SJCRH30 (cell line): ENCODE data around the gene CEBPG. TPM values are rescaled to one million over a fixed set of nuclear protein-coding genes. Genes with fewer than 3 reads are reported as not detected.

ENCODE experiments used
- DNase-seq, 2 experiments: peaks; one replicate each; pipeline ENCODE4 v3.0.0-alpha.2; 2015 to 2020
- H3K27ac ChIP-seq: fragments of 250-450 bp; sonication (Bioruptor Pico); 2 replicates; pipeline ENCODE4 v1.5.1; 2020; ENCODE audit warnings: mild to moderate bottlenecking, moderate library complexity
- H3K27me3 ChIP-seq: fragments of 250-450 bp; sonication (Bioruptor Pico); 2 replicates; pipeline ENCODE4 v1.5.1; 2020; ENCODE audit warnings: mild to moderate bottlenecking, moderate library complexity
- H3K36me3 ChIP-seq: fragments of 250-450 bp; sonication (Bioruptor Pico); 2 replicates; pipeline ENCODE4 v1.5.1; 2020; ENCODE audit warnings: mild to moderate bottlenecking, moderate library complexity
- H3K4me1 ChIP-seq: fragments of 250-450 bp; sonication (Bioruptor Pico); 2 replicates; pipeline ENCODE4 v1.5.1; 2020; ENCODE audit warnings: mild to moderate bottlenecking, moderate library complexity
- H3K4me3 ChIP-seq: fragments of 250-450 bp; sonication (Bioruptor Pico); 2 replicates; pipeline ENCODE4 v1.5.1; 2020; ENCODE audit warnings: mild to moderate bottlenecking, moderate library complexity
- H3K9me3 ChIP-seq: fragments of 250-450 bp; sonication (Bioruptor Pico); replicated peaks from 2 replicates; pipeline ENCODE4 v1.5.1; 2020; ENCODE audit warnings: mild to moderate bottlenecking, moderate library complexity
- total RNA-seq: library from RNA; depleted of rRNA; stranded (reverse); fragments of >200 nt; shearing (Covaris generic); gene quantifications from 2 replicates; pipeline ENCODE4 v1.2.3, GENCODE V29; 2014

CEBPG gene
- total RNA-seq, 1 experiment from 2014 or later: 36.6 TPM

DNA sequence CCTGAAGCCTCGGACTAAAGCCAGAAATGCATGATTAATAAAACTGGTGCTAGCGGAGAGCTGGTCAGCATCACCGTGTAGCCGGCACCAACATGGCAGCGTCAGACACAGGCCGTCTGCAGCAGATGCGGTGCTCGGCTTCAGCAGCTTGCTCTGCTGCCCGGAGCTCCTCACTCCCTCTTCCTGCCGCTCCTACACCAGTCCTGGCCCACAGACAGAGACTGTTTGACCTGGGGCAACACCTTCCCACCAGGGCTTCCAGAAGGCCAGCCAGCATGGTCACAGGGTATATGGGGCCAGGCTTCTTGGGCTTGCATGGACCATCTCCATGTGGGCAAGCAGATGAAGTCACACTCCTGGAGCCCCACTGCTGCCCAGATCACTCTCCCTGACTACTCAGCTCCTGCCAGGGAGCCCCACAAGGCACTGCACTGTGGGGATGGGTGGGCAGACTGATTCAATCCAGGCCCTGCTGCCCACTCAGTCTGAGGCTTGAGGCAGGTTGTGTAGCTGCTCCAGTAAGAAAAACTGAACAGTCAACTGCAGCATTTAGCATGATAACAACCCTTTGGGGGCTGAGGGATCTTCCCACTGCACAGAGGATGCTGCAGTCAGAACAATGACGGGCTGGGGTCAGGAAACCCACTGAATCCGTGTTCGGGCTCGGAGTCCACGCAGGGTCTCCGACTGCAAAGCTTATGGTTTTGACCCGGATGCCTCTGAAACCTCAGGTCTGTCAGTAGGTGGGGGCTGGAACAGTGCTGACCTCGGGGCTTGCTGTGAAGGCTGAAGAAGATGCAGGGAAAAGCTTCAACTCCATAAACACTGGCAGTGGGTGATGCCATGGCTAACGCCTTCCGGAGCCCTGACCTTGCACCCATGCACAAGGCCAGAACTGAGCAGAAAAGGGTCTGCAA, 45.6 kb downstream of the CEBPG start:
- Histone ChIP-seq H3K27ac (no peak overlapping the region), H3K9me3 (no peaks in the 10 kb centered on the region), H3K4me3 (no peak overlapping the region), H3K4me1 (peaks cover 8% of the 10 kb centered on the region), H3K36me3 (no peaks in the 10 kb centered on the region), H3K27me3 (no peaks in the 10 kb centered on the region)
- no peak for DNase-seq

- no peak for DNase-seq
- H3K36me3 ChIP-seq: no peaks in the 10 kb centered on the region
- H3K4me3 ChIP-seq: no peak overlapping the region
- no peaks in the 10 kb centered on the region for H3K27me3 ChIP-seq
- H3K27ac ChIP-seq: no peak overlapping the region
- H3K4me1 ChIP-seq: peaks cover 8% of the 10 kb centered on the region
- H3K9me3 ChIP-seq: no peaks in the 10 kb centered on the region
Measured at GRCh38 chr19:33419788-33420130, 46.2 kb downstream of the CEBPG start.

DNA sequence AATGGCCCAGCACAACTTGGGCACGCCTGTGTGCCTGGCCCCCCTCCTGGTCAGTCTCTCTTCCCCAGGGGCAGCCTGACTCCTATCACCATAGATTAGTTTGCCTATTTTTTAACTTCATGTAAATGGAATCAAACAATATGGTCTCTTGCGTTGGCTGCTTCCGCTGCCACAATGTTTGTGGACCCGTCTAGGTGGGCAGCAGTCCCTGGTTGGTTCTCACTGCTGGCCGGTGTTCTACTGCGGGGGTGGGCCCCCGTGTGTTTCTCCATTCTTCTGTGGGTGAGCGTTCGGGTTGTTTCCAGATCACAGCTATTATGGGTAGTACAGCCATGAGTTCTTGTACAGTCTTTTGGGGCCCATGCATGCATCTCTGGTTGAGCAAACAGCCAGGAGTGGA, 47.3 kb downstream of the CEBPG start:
- Histone ChIP-seq H3K9me3 (no peaks in the 10 kb centered on the region), H3K4me1 (peaks cover 8% of the 10 kb centered on the region), H3K27ac (no peak overlapping the region), H3K4me3 (no peak overlapping the region), H3K27me3 (no peaks in the 10 kb centered on the region), H3K36me3 (no peaks in the 10 kb centered on the region)
- DNase-seq: no peak

DNA sequence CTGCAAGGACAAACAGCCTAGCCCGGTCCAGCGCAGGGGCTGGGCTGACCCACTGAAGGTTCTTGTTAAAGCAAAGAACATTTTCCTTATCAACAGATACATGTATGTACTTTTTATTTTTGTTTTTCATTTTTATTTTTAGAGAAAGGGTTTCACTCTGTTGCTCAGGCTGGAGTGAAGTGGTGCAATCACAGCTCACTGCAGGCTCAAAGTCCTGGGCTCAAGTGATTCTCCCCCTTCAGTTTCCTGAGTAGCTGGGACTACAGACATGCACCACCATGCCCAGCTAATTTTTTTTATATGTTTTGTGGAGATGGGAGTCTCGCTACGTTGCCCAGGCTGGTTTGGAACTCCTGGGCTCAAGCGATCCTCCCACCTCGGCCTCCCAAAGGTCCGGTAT, 47.9 kb downstream of the CEBPG start:
- Histone ChIP-seq H3K27me3 (no peaks in the 10 kb centered on the region), H3K4me3 (no peak overlapping the region), H3K4me1 (peaks cover 8% of the 10 kb centered on the region), H3K27ac (no peak overlapping the region), H3K36me3 (no peaks in the 10 kb centered on the region), H3K9me3 (no peaks in the 10 kb centered on the region)
- DNase-seq: no peak

DNA sequence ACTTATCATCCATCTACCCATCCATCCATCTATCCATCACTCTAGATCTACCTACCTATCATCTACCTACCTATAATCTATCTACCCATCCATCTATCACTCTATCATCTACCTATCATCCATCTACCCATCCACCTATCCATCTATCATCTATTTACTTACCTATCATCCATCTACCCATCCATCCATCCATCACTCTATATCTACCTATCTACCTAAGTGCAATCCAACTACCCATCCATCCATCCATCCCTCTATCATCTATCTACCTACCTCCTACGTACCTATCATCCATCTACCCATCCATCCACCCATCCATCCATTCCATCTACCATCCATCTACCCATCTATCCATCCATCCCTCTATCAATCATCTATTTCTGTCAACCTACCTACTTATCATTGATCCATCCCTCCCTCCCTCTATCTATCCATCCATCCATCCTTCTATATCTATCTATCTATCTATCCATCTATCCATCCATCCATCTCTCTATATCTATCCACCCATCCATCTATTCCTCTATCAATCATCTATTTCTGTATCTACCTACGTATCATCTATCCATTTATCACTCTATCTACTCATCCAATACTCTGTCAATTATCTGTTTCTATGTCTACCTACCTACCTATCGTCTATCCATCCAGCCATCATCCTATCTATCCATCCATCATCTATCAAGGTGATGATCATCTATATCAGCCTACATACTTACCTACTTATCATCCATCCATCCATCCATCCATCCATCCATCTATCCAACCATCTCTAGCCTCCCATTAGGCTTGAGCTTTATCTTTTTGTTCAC, 49.1 kb downstream of the CEBPG start:
- no peaks in the 10 kb centered on the region for H3K27me3 ChIP-seq
- no peaks in the 10 kb centered on the region for H3K36me3 ChIP-seq
- no peak for DNase-seq
- no peak overlapping the region for H3K4me3 ChIP-seq
- H3K9me3 ChIP-seq: no peaks in the 10 kb centered on the region
- no peak overlapping the region for H3K27ac ChIP-seq
- peaks cover 9% of the 10 kb centered on the region; the same call in 1 of the 2 replicates for H3K4me1 ChIP-seq

DNA sequence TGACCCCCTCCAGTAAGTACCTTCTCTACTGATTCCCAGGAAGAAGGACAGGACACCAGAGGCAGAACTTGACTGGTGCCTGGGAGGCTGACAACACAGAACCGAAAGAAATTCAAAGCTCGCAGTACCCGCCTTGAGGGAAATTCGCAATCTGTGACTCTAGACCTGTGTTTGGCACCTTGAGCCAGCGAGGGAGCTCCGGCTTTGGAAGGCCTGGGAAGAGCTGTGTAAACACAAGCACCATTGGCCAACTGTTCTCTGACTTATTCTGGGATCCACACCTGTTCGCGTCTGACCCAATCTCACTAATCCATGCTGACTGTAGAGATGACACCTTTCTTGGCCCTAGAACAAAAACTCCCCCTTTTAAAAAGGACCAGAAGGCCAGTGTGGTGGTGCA, 50.7 kb downstream of the CEBPG start:
- Histone ChIP-seq H3K27ac (no peak overlapping the region), H3K4me1 (peaks cover 9% of the 10 kb centered on the region; the same call in 1 of the 2 replicates), H3K4me3 (no peak overlapping the region), H3K9me3 (no peaks in the 10 kb centered on the region), H3K36me3 (no peaks in the 10 kb centered on the region), H3K27me3 (no peaks in the 10 kb centered on the region)
- no peak for DNase-seq

- Histone ChIP-seq H3K4me1 (peaks cover 13% of the 10 kb centered on the region), H3K27ac (peak overlapping the region; percentile 27), H3K36me3 (no peaks in the 10 kb centered on the region), H3K4me3 (no peak overlapping the region), H3K27me3 (no peaks in the 10 kb centered on the region), H3K9me3 (no peaks in the 10 kb centered on the region)
- peak; percentile 62 to 70 for DNase-seq
Measured at GRCh38 chr19:33426621-33427361, 53.3 kb downstream of the CEBPG start.

- no peaks in the 10 kb centered on the region for H3K27me3 ChIP-seq
- peaks cover 13% of the 10 kb centered on the region for H3K4me1 ChIP-seq
- no peak overlapping the region for H3K4me3 ChIP-seq
- no peak overlapping the region for H3K27ac ChIP-seq
- H3K9me3 ChIP-seq: no peaks in the 10 kb centered on the region
- H3K36me3 ChIP-seq: no peaks in the 10 kb centered on the region
- no peak for DNase-seq
Measured at GRCh38 chr19:33427801-33428626, 54.5 kb downstream of the CEBPG start.

DNA sequence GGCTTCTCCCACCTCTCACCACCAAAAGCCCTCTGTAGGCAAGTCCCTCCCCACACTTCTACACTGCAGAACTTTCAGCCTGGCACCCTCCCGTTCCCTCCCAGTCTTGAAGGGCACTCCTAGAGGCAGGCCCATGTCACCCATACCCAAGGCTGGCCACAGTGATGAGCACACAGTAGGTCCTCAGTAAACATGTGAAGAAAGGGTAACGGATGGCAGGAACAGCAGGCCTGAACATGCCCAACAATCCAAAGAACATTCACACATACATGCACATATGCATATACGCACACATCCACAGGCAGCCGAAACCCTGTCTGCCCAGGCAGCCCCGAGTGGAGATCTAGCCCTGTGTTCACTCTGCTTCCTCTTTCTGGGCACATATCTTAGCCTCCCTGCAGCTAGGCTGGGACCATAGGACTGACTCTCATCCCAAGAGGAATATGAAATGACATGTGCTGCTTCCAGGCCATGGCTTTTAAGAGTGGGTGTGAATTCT, 55.2 kb downstream of the CEBPG start:
- no peak overlapping the region for H3K4me3 ChIP-seq
- no peak overlapping the region for H3K27ac ChIP-seq
- no peaks in the 10 kb centered on the region for H3K9me3 ChIP-seq
- no peaks in the 10 kb centered on the region for H3K27me3 ChIP-seq
- DNase-seq: no peak
- H3K4me1 ChIP-seq: peaks cover 13% of the 10 kb centered on the region
- no peaks in the 10 kb centered on the region for H3K36me3 ChIP-seq

DNA sequence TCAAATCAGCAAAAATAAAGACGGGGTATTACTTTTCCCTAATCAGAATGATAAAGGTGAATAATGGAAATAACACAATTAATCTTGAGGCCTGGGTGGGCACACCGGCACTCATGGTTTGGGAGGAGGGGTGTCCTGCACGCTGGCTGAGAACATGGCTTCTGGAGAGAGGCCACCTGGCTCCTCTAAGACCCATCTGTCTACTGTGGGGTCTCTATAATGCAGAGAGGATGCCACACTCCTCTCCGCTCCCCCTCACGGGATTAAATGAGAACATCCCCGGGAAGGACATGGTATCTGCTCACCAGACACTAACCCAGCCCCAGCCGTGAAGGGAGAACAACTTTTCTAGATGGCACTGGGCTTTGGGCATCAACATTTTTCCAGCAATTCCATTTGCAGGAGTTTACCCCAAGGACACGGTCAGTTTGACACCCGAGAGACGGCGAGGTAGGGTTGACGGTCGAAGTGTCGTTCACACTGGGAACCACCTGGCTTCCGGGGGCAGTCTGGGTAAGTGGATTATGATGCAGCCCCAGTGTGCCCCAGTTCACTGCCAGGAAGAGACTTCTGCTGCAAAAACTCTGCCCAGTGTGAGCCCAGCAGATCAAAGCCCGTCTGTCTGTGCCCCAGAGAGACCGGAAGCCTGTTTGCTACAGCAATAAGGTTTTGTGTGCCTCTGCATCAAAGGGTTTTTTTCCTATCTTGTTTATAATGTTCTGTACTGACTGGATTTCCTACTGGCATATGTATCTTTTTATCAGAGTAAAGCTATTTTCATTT, 56.6 kb downstream of the CEBPG start:
- Histone ChIP-seq H3K36me3 (no peaks in the 10 kb centered on the region), H3K4me1 (peaks cover 23% of the 10 kb centered on the region), H3K27me3 (no peaks in the 10 kb centered on the region), H3K9me3 (no peaks in the 10 kb centered on the region), H3K4me3 (no peak overlapping the region), H3K27ac (no peak overlapping the region)
- peak in 1 of 2 experiments; percentile 31 for DNase-seq

- Histone ChIP-seq H3K36me3 (no peaks in the 10 kb centered on the region), H3K4me3 (no peak overlapping the region), H3K9me3 (no peaks in the 10 kb centered on the region), H3K27ac (no peak overlapping the region), H3K4me1 (peaks cover 30% of the 10 kb centered on the region), H3K27me3 (no peaks in the 10 kb centered on the region)
- peak; percentile 76 to 91 for DNase-seq
Measured at GRCh38 chr19:33430674-33431277, 57.3 kb downstream of the CEBPG start.

GRCh38 chr19:33432015-33432414, 58.5 kb downstream of the CEBPG start:
- H3K27me3 ChIP-seq: no peaks in the 10 kb centered on the region
- DNase-seq: no peak
- H3K9me3 ChIP-seq: no peaks in the 10 kb centered on the region
- no peaks in the 10 kb centered on the region for H3K36me3 ChIP-seq
- no peak overlapping the region for H3K4me3 ChIP-seq
- H3K4me1 ChIP-seq: peaks cover 25% of the 10 kb centered on the region
- H3K27ac ChIP-seq: no peak overlapping the region
